WTC11 (cell line): ENCODE measurements around the gene NIN. TPM values are rescaled to one million over a fixed set of nuclear protein-coding genes. Genes with fewer than 3 reads are reported as not detected.

ENCODE experiments used
- ATAC-seq: fragments of 200-7000 bp; cut with Tn5 transposase; 2 replicates; pipeline ENCODE4 v1.10.0; 2021; ENCODE audit warnings: mild to moderate bottlenecking, moderate library complexity
- CTCF ChIA-PET: fragments of 300-600 bp; sonication (Branson Sonifier 250); formaldehyde crosslinking; loops from one replicate; lab custom pipeline; 2021; ENCODE audit warnings: antibody characterized with exemption; lab: Charles Lee
- POLR2A ChIA-PET: fragments of 350-600 bp; sonication (Branson Sonifier 250); formaldehyde crosslinking; loops from one replicate; lab custom pipeline; 2021; ENCODE audit warnings: antibody characterized with exemption; lab: Charles Lee
- DNase-seq: peaks from one replicate; pipeline ENCODE4 v3.0.0; 2021; ENCODE audit warnings: low spot score
- H3K27ac Mint-ChIP-seq: 2 replicates; pipeline ENCODE4 v1.8.0; 2021; ENCODE audit warnings: mixed read lengths
- H3K27me3 Mint-ChIP-seq: 2 replicates; pipeline ENCODE4 v1.8.0; 2021; ENCODE audit warnings: low read depth, mild to moderate bottlenecking, moderate library complexity, mixed read lengths
- H3K36me3 Mint-ChIP-seq: 2 replicates; pipeline ENCODE4 v1.8.0; 2021; ENCODE audit warnings: mixed read lengths
- H3K4me1 Mint-ChIP-seq: 2 replicates; pipeline ENCODE4 v1.8.0; 2022; ENCODE audit warnings: mixed read lengths
- H3K4me3 Mint-ChIP-seq: 2 replicates; pipeline ENCODE4 v1.8.0; 2021; ENCODE audit warnings: mild to moderate bottlenecking, moderate library complexity, mixed read lengths
- H3K9me3 Mint-ChIP-seq: 2 replicates; pipeline ENCODE4 v1.8.0; 2021; ENCODE audit warnings: mixed read lengths
- CDX4 ChIP-seq: fragments of 250-450 bp; sonication (Bioruptor Pico); IDR thresholded peaks from 2 replicates; pipeline ENCODE4 v1.9.0; 2021; ENCODE audit warnings: moderate library complexity, mild to moderate bottlenecking, inconsistent platforms, borderline replicate concordance
- CTCF ChIP-seq: fragments of 200-600 bp; IDR thresholded peaks from 2 replicates; pipeline ENCODE4 v1.8.0; 2022; ENCODE audit warnings: antibody characterized with exemption
- ERG ChIP-seq: fragments of 250-450 bp; sonication (Bioruptor Pico); IDR thresholded peaks from 2 replicates; pipeline ENCODE4 v1.8.0; 2021; ENCODE audit warnings: mild to moderate bottlenecking
- ESRRA ChIP-seq: sonication (generic); formaldehyde crosslinking; IDR thresholded peaks from 2 replicates; pipeline ENCODE4 v1.8.1; 2022; ENCODE audit warnings: mild to moderate bottlenecking, missing genetic modification reagents, borderline replicate concordance
- ETV6 ChIP-seq: sonication (generic); formaldehyde crosslinking; IDR thresholded peaks from 2 replicates; pipeline ENCODE4 v1.8.1; 2022; ENCODE audit warnings: mild to moderate bottlenecking, missing genetic modification reagents
- HMGXB4 ChIP-seq: sonication (generic); formaldehyde crosslinking; IDR thresholded peaks from 2 replicates; pipeline ENCODE4 v1.8.1; 2023; ENCODE audit warnings: mild to moderate bottlenecking, moderate library complexity, missing genetic modification reagents
- IRF1 ChIP-seq: sonication (generic); formaldehyde crosslinking; IDR thresholded peaks from 2 replicates; pipeline ENCODE4 v1.8.0; 2023; ENCODE audit warnings: missing genetic modification reagents
- NR2C2 ChIP-seq: sonication (generic); formaldehyde crosslinking; IDR thresholded peaks from 2 replicates; pipeline ENCODE4 v1.8.0; 2022; ENCODE audit warnings: mild to moderate bottlenecking, missing genetic modification reagents
- RELA ChIP-seq: sonication (generic); formaldehyde crosslinking; IDR thresholded peaks from 2 replicates; pipeline ENCODE4 v1.8.1; 2022; ENCODE audit warnings: missing genetic modification reagents, mild to moderate bottlenecking, borderline replicate concordance
- STAT6 ChIP-seq: sonication (generic); formaldehyde crosslinking; conservative IDR thresholded peaks from 2 replicates; pipeline ENCODE4 v1.8.1; 2023; ENCODE audit warnings: mild to moderate bottlenecking, low read depth, missing genetic modification reagents, moderate library complexity
- TP53 ChIP-seq: sonication (generic); formaldehyde crosslinking; IDR thresholded peaks from 2 replicates; pipeline ENCODE4 v1.8.1; 2023; ENCODE audit warnings: mild to moderate bottlenecking, missing genetic modification reagents
- USF2 ChIP-seq: sonication (generic); formaldehyde crosslinking; IDR thresholded peaks from 2 replicates; pipeline ENCODE4 v1.8.1; 2023; ENCODE audit warnings: mild to moderate bottlenecking, missing genetic modification reagents, moderate library complexity
- ZNF138 ChIP-seq: sonication (generic); formaldehyde crosslinking; conservative IDR thresholded peaks from 2 replicates; pipeline ENCODE4 v1.8.1; 2022; ENCODE audit warnings: mild to moderate bottlenecking, moderate library complexity, missing genetic modification reagents
- ZNF219 ChIP-seq: sonication (generic); formaldehyde crosslinking; IDR thresholded peaks from 2 replicates; pipeline ENCODE4 v1.8.0; 2023; ENCODE audit warnings: missing genetic modification reagents, mild to moderate bottlenecking, borderline replicate concordance
- ZNF396 ChIP-seq: fragments of 250-450 bp; sonication (Bioruptor Pico); IDR thresholded peaks from 2 replicates; pipeline ENCODE4 v1.8.0; 2021; ENCODE audit warnings: mild to moderate bottlenecking, moderate library complexity, borderline replicate concordance
- ZNF416 ChIP-seq: fragments of 250-450 bp; sonication (Bioruptor Pico); IDR thresholded peaks from 2 replicates; pipeline ENCODE4 v1.9.0; 2021; ENCODE audit warnings: mild to moderate bottlenecking, inconsistent platforms
- ZNF532 ChIP-seq: fragments of 250-450 bp; sonication (Bioruptor Pico); IDR thresholded peaks from 2 replicates; pipeline ENCODE4 v1.9.0; 2021; ENCODE audit warnings: mild to moderate bottlenecking, borderline replicate concordance
- ZSCAN18 ChIP-seq: fragments of 250-450 bp; sonication (Bioruptor Pico); IDR thresholded peaks from 2 replicates; pipeline ENCODE4 v2.1.2; 2022; ENCODE audit warnings: mild to moderate bottlenecking, moderate library complexity
- total RNA-seq: library from RNA; stranded (reverse); gene quantifications from 3 replicates; pipeline ENCODE4 v1.2.3, GENCODE V29; 2021

The NIN gene
- total RNA-seq, 1 experiment from 2014 or later: 23.8 TPM

- Mint-ChIP-seq H3K9me3 (peaks cover 7% of the 10 kb centered on the region), H3K27ac (no peak overlapping the region), H3K27me3 (peaks cover 7% of the 10 kb centered on the region), H3K4me3 (no peak overlapping the region), H3K4me1 (peaks cover 2% of the 10 kb centered on the region; the same call in 1 of the 2 replicates), H3K36me3 (no peaks in the 10 kb centered on the region)
- no peak for TF ChIP-seq NR2C2 (CRISPR knock-in tag)
- no peak for TF ChIP-seq ZNF532 (CRISPR knock-in tag)
- ATAC-seq (no peak), DNase-seq (no peak)
- ChIA-PET CTCF (interaction anchor here (2.9 kb wide), 1 partner anchor 20 kb away, joined by 12 read pairs; no protein-coding TSS in a partner anchor), POLR2A (interaction anchor here (1.2 kb wide), 1 partner anchor 32 kb away, joined by 3 read pairs; the partner anchor contains the start of gene ABHD12B)
These were observed 8.7 kb upstream of the NIN start for GRCh38 chr14:50839691-50840090.

GRCh38 chr14:50839048-50839447 is 8.1 kb upstream of the NIN start:
- Mint-ChIP-seq H3K27me3 (peaks cover 12% of the 10 kb centered on the region), H3K27ac (no peak overlapping the region), H3K4me3 (no peak overlapping the region), H3K36me3 (no peaks in the 10 kb centered on the region), H3K9me3 (peaks cover 7% of the 10 kb centered on the region), H3K4me1 (peaks cover 2% of the 10 kb centered on the region; the same call in 1 of the 2 replicates)
- POLR2A ChIA-PET: interaction anchor here (1.2 kb wide), 1 partner anchor 32 kb away, joined by 3 read pairs; the partner anchor contains the start of gene ABHD12B
- CTCF ChIA-PET: interaction anchor here (2.9 kb wide), 1 partner anchor 21 kb away, joined by 12 read pairs; no protein-coding TSS in a partner anchor
- DNase-seq: no peak
- ATAC-seq: no peak
- no peak for TF ChIP-seq ZNF416
- no peak for TF ChIP-seq CDX4 (CRISPR knock-in tag)
- TF ChIP-seq ZSCAN18: no peak
- no peak for TF ChIP-seq ERG (CRISPR knock-in tag)
- no peak for TF ChIP-seq TP53 (CRISPR knock-in tag)
- no peak for TF ChIP-seq ZNF396 (CRISPR knock-in tag)
- TF ChIP-seq STAT6 (CRISPR knock-in tag): no peak
- no peak for TF ChIP-seq ZNF138 (CRISPR knock-in tag)
- TF ChIP-seq USF2 (CRISPR knock-in tag): no peak
- TF ChIP-seq ZNF219: no peak
- TF ChIP-seq RELA (CRISPR knock-in tag): no peak
- TF ChIP-seq HMGXB4 (CRISPR knock-in tag): no peak
- no peak for TF ChIP-seq CTCF
- TF ChIP-seq ESRRA: no peak
- no peak for TF ChIP-seq IRF1
- no peak for TF ChIP-seq ETV6 (CRISPR knock-in tag)
